Sigmoid colon (tissue), 3 donors: Measurements from ENCODE around the gene GDPD3.

Experiments
- CTCF ChIP-seq, 4 experiments: fragments of 450-650 bp in 3 of 4; fragments of 200-600 bp in 1 of 4; IDR thresholded peaks; one replicate each; pipeline ENCODE4 v1.5.1; 2016 to 2019; ENCODE audit warnings: antibody characterized with exemption in 4 of 4, mild to moderate bottlenecking in 3 of 4, moderate library complexity in 2 of 4
- POLR2A ChIP-seq, 2 donors: fragments of 450-650 bp; IDR thresholded peaks; one replicate each; pipeline ENCODE4 v1.6.1; 2016; ENCODE audit warnings: antibody characterized with exemption in 2 of 2, mild to moderate bottlenecking in 2 of 2, moderate library complexity in 2 of 2

DNA sequence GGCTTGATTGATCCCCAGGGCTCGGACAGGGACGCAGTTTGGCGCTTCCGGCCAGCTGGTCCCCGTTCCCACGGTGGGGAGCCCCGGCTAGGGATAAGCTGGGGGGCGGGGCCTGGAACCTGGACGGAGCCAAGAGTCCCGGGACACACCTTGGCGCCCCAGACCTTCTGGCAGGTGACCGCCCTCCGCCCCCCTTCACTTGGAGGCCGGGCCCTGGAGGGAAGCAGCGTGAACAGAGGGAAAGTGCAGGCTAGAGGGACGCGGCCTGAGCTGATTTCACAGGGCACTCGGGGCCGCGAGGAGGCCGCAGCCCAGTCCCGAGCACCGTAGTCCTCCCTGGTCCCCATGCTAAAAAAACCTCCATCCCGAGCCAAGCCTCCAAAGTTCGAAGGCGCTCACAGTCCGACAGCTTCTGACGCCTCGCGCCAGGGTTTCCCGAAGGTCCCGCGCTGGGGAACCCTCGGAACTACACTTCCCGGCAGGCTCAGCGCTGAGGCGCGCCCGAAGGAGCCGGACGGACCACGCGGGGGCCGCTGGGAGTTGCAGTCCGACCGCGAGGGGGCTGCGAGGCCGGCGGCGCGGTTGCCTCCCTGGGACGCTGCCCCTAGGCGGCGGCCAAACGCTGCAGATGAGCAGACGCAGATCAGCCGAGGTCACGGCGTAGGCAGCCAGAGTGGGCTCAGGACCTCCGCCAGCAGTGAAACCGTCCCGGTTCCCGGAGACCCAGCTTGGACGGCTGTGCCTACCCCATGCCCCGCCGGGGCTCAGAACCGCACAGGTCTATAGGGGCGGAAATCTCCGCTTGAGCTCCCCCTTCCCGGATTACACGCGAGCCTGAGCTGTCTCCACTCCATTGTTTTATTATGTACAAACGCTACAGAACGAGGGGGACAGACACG is 21.6 kb downstream of the GDPD3 start, which contains the start of gene TBX6:
- TF ChIP-seq CTCF (IDR thresholded peaks at IDR 0.05) (peak; percentile 76 to 92 (median 85)), POLR2A (IDR thresholded peaks at IDR 0.05) (no peak)
